Medulla oblongata (tissue), 1 donor: ENCODE results near the gene TOMM34.

ENCODE experiments used
- DNase-seq: peaks from one replicate; pipeline ENCODE4 v3.0.0-alpha.2; 2015; ENCODE audit errors: extremely low spot score

The TOMM34 gene

GRCh38 chr20:44894959-44895358, 65.2 kb downstream of the TOMM34 start:
- no peak for DNase-seq
